GM12801 (cell line): ENCODE data around the gene SLC23A3.

ENCODE experiments used
- TF ChIP-seq, protein P1 (sequence below): IDR thresholded peaks from one replicate; pipeline ENCODE4 v1.5.1; 2011; ENCODE audit warnings: control low read depth; ENCODE audit not compliant: insufficient read length; ENCODE audit errors: extremely low read depth

Gene SLC23A3

DNA sequence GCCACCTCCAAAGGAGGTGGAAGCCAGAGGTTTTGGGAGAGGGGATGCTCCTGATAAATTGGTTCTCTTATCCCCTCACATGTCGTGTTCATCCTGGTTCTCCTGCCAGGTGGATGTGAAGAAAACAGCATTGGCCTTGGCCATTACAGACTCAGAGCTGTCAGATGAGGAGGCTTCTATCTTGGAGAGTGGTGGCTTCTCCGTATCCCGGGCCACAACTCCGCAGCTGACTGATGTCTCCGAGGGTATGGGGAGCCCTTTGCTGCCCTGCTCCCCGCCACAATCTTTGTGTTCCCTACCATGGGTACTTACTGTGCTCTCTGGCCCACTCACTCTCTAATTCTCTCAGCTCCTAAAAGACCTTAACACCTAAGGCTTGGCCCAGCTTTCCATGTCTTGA is 11.7 kb upstream of the SLC23A3 start:
- TF ChIP-seq, protein P1, sequence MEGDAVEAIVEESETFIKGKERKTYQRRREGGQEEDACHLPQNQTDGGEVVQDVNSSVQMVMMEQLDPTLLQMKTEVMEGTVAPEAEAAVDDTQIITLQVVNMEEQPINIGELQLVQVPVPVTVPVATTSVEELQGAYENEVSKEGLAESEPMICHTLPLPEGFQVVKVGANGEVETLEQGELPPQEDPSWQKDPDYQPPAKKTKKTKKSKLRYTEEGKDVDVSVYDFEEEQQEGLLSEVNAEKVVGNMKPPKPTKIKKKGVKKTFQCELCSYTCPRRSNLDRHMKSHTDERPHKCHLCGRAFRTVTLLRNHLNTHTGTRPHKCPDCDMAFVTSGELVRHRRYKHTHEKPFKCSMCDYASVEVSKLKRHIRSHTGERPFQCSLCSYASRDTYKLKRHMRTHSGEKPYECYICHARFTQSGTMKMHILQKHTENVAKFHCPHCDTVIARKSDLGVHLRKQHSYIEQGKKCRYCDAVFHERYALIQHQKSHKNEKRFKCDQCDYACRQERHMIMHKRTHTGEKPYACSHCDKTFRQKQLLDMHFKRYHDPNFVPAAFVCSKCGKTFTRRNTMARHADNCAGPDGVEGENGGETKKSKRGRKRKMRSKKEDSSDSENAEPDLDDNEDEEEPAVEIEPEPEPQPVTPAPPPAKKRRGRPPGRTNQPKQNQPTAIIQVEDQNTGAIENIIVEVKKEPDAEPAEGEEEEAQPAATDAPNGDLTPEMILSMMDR, result no peak

DNA sequence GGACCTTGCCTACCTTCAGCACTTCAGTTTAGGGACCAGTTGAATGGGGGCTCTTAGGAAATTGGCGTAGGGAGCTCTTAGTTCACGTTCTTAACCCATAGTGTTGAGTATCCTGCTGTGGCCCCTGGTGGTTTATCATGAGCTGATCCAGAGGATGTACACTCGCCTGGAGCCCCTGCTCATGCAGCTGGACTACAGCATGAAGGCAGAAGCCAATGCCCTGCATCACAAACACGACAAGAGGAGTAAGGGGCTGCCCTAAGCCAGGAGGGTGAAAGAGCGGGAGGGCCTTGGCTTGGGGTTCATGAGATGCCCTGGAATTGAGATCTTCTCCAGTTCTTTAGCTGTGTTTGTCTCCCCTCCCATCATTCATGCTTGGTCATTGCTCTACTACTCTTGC is 11.1 kb upstream of the SLC23A3 start:
- TF ChIP-seq, protein P1, result no peak

DNA sequence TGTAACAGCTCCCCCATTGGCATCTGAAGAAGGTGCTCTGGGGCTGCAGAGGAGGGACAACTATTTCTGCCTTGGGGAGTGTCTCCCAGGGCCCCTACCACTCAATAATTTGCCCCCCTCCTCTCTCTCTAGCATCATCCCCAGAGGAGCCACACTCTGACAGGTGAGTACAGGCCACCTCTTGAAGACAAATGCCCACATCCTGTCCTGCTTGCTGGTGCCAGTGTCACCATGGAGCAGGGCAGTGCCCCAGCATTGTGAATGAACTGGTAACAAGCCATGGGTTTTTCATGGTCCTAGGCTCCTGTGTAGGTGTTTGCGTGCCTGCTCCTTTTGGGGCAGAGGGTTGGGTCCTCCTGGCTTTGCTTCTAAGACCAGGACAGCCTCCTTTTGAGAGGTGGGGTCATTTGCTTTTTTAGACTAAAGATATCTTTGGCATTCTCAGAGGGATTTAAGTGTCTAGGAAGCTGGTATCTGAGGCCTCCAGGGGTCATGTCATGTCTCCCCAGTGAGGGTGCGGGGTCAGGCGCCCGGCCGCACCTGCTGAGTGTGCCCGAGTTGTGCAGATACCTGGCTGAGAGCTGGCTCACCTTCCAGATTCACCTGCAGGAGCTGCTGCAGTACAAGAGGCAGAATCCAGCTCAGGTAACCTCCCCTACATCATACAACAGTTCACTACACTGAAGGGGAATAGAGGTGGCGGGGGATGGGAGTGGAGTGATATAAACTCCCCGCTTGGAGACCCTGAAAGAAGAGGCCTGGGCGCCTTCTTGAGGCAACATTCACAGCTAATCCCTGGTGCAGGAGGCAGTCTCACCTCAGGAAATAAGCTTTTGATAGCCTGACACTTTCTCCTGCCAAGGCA is 10.0 kb upstream of the SLC23A3 start:
- TF ChIP-seq, protein P1, result no peak

DNA sequence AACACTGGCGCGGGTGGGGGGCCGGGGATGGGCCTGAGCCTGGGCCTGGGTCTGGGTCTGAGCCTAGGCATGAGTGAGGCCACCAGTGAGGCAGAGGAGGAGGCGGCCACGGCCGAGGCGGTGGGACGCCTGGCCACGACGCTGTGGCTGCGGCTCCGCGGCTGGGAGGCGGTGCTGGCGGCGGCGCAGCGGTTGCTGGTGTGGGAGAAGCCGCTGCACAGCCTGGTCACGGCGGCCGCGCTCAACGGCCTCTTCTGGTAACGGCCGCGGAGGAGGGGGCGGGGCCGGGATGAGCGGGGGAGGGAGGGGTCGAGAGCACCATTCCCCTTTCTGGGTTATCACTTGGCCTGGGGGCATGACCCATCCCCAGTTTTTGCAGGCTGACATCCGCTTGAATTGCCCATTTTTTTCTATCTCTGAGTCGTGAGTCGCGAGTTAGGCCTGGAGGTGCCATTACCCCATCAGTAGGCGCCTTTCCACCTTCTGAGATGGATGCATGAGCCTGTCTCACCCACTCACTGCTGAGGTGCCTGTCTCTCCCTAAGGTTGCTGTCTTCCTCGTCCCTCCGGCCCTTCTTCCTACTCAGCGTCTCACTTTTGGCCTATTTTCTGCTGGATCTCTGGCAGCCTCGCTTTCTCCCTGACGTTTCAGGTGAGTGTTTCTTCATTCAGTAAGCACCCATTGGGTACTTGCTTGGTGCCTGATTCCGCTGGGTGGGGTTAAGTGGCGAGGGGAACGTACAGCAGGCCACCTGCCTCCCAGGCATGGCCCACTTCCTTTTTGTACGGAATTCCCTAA is 8.7 kb upstream of the SLC23A3 start:
- TF ChIP-seq, protein P1, result no peak

DNA sequence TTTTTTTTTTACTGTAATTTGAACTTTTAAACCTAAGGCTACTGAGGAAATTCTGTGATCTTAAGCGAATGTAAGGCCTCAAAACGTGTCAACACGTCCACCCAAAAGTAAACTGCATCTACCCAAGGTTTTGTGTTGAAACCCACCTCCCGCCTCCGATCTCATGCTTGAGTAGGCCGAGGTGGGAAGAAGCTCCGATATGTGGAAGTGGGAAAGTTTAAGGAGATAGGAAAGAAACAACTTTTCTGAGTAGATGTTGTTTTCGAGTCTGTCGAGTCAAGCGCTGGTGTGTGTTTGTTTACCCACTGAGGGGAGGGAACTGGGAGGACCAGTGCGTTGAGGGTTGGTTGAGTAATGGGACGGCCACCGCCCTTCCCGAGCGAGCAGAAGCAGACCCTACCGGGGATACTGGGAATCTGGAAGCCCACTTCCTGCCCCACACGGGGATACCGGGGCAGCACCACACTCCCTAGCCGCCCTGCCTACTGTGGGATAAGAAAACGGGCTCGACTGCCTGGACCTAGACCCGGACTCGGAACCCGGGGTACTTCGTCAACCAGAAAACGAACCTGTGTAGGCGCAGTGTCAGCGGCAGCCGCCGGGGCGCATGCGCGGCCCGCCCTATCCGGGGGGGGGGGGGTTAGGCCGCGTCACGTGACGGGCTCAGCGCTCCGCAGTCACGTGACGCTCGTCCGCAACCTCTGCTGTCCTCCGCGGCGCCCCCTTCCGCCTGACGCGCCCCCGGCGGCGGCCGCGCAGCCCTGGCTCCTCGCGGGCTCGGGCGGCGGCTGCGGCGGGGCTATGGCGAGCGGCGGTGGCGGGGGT is 7.9 kb upstream of the SLC23A3 start, which contains the start of gene RETREG2:
TSS of gene RETREG2 (plus strand) at position 724 of the 825 bp plus-strand sequence. CDS start at position 802, 78 bp downstream.
- TF ChIP-seq, protein P1, result no peak

DNA sequence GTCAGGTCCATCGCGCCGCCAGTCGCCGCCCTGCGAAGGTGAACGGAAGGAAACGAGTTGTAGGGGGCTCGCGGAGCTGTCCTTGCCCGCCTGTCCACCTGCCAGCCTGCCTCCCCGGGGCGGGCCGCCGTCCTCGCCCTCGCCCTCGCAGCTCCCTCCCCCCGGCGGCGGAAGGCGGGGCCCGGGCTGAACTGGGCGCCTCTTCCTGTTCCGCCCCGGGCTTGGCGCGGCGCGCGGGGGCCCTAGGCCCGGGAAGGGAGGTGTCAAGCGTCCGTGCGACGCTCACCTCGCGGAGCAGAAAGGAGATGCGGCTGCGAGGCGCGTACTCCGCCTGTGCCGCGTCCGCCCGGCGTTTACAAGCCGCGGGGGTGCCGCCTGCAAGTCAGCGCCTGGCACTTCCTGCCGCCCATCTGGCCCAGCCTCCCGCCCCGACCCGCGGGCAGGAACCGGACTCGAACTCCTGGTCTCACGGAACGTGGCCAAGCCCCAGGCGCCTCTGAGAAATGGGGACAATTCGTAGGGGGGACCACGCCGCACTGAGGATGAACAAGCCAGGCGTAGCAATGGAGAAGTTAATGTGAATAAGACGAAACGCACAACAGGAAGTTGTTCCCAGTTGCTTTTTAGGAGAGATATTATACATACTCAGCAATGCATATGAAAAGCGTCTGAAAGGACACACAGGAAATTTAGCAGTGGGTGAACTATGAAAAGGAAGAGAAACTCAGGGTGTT is 7.2 kb upstream of the SLC23A3 start, which contains the start of gene CNPPD1:
TSS of gene CNPPD1 (minus strand) at position 108 of the 734 bp plus-strand sequence. CDS start at position 11, 97 bp downstream.
- TF ChIP-seq, protein P1, result no peak
